ENCODE measurements around the gene GFRA4.

Gene GFRA4

DNA sequence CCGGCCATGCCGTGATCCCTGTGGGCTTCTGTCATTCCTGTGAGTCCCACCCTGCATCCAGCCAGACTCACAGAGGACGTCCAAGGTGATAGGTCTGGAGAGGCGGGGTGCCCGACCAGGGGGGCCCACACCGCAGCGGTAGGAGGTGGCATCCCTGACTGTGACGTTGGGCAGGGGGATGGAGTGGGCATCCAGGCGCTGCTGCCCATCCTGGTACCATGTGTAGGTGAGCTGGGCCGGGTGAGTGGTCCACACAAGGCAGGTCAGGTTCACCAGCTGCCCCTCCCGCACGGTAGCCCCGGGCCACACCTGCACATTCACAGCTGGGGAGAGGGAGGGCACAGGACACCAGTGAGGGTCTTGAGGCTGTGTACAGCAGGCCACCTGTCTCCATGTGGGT, 30.2 kb upstream of the GFRA4 start:
- no peak for DNase-seq (ENCODE audit: low read depth)

DNA sequence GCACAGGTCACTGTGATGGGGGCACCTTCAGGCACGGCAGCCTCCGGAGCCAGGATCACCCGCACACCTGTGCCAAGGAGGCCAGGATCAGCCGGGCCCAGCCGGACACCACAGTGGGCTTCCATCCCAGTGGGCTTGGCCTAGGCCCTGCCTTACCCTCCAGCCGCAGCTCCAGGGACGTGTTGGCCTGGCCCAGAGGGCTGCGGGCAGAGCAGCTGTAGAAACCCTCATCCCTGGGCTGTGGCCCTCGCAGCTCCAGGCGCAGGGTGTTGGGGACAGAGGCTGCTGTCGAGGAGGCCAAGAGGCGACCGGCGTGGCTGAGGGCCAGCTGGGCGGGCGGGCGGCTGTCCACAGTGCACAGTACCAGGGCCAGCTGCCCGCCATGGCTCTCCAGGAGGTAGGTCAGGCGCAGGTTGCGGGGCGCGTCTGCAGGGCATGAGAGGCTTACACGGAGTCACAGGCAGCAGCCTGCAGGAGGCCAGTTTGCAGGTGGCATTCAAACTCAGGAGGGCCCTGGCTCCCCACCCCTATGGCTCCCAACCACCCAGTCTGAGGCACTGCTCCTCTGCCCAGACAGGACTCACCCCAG, 29.6 kb upstream of the GFRA4 start:
- no peak for DNase-seq (ENCODE audit: low read depth)

DNA sequence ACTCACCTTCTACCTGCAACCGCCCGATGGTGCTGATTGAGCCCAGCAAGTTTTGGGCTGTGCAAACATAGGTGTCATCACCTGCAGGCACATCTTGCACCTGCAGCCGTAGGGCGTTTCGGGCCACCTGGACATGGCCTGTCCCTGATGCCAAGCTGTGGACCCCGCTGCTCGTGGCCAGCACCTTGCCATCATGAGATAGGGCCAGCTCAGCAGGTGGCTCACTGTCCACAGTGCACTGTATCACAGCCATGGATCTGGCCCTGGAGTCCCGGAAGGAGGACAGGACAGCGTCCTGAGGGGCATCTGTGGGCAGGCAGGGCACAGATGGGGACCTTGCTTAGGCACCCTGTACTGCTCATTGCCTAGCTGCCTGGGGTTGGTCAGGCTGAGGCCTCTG, 28.7 kb upstream of the GFRA4 start:
- no peak for DNase-seq (ENCODE audit: low read depth)

DNA sequence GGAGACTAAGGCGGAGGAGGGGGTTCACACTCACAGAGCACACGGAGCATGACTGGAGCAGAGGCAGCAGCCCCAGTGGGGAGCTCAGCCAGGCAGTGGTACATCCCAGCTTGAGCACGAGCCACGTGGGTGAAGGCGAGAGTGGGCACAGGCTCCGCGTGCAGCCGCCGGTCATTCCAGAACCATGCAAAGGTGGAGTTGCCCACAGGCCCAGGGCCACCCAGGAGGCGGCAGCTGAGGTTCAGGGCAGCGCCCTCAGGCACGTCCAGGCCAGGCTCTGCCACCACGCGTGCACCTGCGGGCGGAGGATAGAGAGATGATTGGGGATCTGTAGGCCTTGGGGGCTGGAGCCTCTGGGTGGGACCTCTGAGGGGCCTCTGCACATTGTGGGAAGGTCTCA, 28.1 kb upstream of the GFRA4 start:
- no peak for DNase-seq (ENCODE audit: low read depth)

DNA sequence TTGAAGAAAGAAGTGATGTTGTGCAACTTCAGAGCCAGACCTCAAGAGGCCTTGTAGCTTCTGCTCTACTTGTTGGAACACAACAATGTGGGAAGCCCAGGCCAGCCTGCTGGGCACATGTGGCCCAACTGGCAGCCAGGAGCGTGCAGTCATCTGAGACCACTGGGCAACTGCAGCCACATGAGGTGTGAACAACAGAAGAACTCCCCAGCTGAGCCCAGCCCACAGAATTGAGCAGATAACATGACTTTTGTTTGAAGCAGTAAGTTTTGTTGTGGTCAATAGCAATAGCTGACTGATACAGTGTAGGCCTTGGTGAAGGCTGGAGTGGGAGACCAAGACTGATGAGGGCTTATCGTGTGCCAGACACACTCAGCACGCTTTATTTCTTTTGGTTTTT, 27.2 kb upstream of the GFRA4 start:
- no peak for DNase-seq (ENCODE audit: low read depth)

DNA sequence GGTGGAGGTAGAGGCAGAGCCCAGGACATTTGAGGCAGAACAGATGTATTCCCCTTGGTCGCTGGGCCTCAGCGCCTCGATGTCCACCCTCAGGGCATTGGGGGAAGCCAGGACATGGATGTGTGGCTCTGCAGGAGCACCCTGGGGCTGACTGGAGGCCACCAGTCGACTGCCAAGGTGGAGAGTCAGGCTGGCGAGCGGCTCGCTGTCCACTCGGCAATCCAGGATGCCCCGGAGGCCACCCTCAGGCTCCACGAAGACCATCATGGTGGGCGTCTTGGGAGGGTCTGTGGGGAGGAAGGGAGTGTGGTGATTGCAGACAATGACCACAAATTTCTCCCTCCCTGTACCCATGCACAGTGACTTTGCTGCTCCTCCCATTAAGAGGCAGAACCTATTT, 26.8 kb upstream of the GFRA4 start:
- DNase-seq (ENCODE audit: low read depth): no peak

DNA sequence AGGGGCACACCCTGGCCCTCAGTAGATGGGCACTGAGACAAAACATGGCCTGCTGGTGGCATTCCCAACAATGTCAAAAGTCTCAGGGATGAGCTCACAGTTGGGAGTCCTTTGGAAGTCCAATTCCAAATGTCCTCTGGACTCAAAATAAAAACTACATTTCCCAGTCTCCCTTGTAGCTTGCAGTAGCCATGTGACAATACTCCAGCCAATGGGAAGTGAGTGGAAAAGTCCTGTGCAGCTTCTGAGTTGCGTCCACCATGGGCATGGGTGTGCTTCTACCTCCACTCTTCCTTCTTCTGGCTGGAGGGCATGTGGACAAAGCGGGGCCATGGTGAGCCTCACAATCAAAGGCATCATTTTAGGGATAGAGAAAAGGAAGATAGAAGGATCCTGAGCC, 24.5 kb upstream of the GFRA4 start:
- DNase-seq (ENCODE audit: low read depth): no peak

DNA sequence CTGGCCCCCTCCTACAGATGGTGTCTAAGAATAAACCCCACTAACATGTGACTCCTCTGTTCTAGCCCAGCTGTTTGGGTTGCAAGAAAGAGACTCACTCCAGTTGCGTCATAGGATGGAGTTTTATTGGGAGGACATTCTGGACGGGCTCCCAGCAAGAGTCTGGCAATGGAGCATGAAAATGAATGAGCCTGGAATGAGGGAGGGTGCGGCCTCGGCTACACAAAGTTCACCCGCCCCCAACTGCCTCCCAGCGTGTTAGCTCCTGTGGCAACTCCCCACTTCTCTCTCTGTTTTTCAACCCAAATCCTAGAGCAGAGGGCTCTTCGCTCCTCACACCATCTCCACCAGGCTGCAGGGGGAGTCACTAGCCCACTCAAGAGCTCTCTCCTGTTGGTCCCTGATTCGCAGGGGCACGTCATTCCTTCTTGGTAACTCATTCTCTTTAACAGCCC, 23.7 kb upstream of the GFRA4 start:
- no peak for DNase-seq (ENCODE audit: low read depth)

DNA sequence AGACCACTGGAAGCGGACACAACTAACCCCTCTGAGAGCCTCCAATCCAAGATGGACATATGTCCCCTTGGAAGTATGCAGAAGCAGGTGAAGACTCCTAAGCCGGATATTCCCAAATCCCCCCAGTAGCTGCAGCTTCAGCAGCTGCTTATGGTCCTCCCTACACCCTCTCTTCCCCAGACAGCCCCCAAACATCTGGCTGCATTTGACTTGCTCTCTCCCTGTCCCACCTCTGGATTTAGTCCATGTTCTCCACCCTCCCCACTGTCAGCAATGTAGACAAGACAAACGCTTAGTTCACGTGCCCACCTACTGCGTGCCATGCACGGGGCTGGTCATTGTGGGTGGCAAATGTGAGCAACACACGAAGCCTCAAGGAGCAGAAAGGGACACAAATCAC, 23.2 kb upstream of the GFRA4 start:
- no peak for DNase-seq (ENCODE audit: low read depth)

DNA sequence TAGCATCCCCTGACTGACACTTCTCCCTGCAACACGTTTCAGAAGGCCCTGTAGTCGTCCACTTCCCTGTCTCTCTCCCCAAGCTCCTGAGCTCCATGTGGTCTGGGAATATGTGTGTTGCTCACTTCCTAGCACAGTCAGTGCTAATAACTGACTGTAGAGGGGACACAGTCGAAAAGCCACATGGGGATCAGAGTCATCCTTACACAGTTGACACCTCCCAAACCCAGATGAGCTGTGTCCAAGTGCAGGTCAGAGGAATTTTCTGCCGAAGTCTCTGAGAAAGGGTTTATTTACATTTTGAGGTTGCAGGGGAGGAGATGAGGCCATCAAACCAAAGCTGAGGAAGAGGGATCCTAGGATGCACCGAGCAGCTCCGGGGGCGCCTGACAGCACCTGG, 22.1 kb upstream of the GFRA4 start:
- no peak for DNase-seq (ENCODE audit: low read depth)

DNA sequence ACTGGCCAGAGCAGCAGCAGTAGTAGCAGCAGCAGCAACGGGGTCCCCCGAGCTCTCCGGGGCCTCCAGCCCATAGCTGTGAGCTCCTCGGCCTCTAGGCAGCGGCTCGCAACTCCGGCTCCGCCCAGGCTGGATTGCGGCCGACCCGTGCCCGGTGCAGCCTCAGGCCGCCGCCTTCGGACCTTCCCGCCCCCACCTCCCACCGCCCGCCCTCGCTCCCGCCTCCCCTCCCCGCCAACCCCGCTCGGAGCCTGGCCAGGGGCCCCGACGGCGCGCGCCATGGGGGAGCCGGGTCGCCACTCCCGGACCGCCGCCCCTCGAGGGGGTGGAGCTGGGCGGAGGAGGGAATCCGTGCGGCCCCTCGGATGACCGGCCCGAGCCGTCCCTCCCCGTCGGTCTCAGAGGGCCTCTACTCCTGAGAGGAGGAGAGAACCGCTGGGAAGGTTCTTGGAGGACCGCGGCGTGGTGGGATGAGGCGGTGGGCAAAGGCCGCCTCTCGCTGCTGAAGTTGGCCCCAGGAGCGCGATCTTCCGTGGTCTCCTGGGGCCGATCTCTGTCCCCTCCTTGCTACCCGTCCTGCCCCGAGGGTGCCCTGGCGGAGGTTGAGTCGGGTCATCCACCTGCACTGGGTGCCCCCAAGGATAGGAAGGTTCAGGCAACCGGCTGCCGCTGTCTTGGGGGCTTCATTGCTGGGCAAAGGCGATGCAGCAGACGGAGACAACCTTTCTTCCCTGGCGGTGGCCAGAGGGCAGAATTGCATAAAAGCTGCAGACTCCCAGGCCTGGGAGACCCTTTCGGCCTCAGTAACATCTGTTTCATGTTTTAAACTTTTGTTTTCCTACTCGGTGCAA, 19.0 kb upstream of the GFRA4 start, which contains the start of gene ADAM33:
TSS of gene ADAM33 (minus strand) at position 80 of the 851 bp plus-strand sequence. CDS start at position 74, 6 bp downstream.
- no peak for DNase-seq (ENCODE audit: low read depth)

DNA sequence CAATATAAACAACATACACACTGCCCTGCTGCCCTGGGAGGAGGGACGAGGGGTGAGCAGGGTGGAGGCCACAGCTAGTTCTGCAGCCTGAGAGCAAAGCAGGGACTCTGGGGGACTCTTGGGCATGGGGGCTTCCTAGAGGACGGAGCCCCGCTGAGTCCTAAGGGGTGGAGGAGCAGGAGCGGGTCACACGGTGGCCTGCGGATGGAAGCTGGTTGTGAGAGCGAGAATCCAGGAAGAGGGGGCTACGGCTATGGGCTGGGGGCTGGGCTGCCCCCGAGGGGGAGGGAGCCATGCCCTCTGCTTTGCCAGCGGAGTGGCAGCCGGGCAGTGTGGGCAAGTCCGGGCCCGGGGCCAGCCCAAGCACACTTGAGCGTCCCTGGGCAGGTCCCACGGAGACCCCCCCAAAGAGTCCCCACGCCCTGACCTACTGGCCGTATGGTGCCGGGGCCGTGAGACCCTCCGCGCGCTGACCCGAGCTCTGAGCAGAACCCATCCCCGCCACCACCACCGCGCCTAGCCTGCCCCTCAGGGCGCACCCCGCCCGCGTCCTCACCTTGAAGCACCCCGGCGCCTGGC, 18.2 kb upstream of the GFRA4 start:
- DNase-seq (ENCODE audit: low read depth): no peak

DNA sequence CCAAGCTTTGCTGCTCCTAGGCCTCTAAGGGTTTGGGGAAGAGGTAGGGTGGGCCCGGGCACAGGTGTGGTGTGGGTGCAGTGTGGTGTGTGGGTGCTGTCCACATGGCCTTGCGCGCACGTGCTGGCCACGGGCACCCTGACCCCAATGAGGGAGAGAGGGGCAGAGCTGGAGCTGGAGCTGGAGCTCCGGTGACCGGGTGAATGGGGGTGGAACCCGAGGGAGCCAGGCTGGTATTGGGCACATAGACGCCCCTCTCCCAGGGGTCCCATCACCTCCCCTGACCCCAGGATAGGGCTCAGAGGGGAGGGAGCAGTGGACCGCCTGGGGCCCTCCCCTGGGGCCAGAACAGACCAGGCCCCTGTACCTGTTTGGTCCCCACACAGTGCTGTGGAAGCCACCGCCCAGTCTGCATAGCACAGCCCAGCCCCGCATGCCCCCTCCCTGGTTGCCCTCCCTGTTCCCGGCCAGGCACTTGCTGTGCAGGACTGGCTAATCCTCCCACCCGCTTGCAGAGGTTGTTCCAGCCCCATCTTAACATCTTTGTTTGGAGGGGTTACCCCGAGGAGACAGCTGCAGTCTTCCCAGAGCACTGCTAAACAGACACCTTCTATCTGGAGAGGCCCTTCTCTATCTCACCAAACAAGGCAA, 17.6 kb upstream of the GFRA4 start:
- no peak for DNase-seq (ENCODE audit: low read depth)

DNA sequence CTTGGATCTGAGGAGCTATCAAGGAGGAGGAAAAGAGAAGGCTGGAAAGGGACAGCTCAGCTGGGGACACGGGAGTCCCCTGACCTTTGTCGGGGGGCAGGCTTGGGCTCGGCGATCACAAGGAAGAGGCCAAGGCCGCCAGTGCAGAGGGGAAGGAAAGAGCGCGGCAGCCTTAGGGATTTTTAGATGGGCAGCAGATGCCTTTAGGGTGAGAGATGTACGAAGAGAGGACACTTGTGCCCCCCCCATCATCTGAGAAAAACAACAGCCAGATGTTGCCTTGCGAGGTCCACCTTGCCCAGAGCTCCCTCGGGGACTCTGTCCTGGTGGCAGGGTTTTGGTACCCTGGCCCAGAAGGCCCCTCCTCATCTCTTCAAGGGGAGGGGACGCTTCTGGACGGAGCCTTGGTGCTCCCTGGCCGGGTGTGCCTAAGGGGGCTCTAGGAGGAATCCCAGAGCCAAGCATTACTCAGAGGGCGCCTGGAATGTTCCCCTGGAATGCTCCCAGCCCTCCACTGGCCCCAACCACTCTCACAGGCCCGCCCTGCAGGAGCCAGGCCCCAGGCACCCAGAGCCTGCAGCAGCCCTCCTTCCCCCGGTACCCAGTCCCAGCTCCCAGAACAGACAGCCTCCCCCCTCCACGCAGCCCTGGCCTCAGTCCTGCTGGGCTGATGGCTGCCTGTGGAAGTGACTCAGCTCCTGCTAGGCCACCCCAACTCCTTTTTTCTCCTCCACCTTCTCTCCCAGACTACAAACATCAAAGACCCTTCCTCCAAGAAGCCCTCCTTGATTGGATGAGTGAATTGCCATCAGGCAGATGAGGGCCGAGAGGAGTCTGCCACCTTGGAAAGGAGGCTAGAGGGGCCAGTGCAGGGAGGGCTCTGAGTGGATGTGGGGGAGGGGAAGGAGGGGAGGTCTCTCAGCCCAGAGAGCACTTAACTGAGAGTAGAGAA, 16.8 kb upstream of the GFRA4 start:
- DNase-seq (ENCODE audit: low read depth): no peak

DNA sequence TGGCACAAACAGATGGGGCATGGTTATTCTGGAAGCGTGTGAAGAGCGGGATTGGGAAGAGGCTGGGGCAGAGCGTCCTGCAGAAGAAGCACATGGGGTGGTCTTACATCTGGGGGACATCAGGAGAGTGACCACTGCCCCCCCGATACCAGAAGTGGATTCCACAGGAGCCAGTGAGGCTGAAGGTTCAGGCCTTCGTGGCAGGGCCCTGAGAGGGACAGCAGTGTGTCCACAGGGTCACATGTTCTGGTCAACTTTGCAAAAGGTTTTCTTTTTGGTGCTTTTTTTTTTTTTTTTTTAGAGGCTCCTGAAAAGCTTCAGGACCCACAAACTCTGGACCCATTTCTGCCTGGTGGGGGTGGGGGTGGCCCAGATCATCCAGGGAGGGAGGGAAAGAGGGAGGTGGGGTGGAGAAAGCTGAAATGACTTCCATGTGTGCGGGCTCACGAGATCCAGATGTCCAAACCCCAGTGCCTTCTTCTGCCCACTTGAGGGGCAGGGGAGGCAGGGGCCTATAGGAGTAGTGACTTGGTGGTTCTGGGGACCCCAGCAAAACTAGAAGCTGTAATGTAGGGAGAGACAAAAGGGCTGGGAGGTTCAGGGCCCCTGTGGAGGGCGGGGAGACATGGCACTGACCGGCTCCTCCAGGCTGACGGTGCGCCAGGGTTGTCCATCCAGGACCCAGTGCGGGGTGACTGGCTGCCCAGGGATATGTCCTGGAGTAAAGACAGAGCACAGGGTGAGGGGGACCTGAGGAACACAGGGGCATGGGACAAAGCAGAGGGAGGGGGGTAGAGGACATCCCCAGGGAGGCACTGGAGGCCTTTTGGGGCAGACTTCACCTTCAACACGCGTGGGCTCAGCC, 15.9 kb upstream of the GFRA4 start:
- no peak for DNase-seq (ENCODE audit: low read depth)

DNA sequence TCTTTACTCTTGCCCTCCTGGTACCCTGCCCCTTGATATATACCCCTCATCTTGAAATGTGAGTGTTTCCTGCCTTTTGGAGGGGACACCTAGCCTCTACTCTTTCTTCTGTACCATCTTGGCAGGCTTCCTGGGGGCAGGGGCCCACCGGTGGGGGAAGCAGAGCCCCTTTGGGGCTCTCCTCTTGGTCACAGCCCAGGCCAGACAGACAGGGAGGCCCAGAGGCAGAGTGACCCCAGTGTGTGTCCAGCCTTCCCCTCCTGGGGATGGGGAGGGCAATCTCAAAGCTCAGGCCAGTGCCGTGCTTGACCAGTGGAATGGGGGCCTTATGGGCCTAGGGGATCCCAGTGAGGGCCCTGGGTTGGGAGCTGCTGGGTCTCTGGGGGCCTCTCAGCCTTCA, 15.0 kb upstream of the GFRA4 start:
- no peak for DNase-seq (ENCODE audit: low read depth)

DNA sequence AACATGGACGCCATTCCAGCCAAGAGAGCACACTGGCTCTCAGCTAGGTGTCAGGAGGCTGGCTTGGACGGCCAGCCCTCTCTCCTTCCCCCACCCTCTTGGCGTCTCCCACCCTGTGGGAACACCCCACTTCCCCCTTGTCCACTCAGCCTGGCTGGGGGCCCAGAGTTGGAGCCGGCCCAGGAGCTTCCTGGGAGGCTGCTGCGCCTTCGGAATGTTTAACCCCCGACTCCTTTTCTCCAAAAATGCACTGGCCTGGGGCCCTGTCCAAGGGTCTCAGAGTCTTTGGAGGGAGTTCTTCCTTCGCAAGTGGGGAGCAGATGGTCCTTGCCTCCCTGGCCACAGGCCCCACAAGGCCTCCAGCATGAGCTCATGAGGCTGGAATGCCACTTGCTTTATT, 14.5 kb upstream of the GFRA4 start:
- DNase-seq (ENCODE audit: low read depth): no peak

DNA sequence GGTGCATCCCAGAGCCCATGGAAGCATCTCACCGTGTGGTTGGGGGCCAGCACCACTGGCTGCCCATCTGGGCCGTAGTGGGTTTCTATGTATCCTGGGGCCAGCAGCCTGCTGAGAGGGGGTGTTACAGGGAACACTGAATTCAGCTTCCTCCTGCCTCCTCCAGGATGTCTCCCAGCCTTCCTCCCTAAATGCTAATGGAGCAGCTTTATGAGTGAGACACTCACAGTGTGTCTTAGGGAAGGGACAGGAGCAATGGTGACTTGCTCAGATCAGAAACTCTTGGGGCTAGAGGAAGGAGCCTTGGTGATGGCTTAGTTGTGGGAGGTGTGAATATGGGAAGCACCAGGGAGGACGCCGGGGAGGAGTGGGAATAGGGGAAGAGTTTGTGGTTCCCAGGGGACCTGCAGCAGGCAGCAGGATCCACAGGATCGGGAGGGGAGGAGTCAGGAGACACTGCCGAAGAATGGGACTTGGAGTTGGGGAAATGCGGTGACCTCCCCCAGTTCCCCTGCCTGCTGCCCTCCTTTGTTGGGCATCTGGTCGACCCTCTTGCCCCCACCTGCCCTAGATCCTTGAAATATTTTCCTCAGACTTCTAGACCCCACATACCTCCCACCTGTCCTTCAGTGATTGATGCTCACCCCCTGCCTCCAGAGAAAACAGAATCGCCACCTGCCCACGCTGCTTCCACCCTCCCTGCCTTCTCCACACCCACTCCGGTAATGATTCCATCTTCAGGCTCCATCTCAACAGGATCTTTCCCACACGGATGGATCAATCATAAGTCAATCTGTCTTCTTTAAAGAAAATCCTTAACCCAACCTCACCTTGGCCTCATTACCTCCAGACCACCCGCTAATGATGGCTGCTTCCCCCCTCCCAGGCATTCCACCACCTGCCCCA, 12.0 kb upstream of the GFRA4 start:
- DNase-seq (ENCODE audit: low read depth): no peak

DNA sequence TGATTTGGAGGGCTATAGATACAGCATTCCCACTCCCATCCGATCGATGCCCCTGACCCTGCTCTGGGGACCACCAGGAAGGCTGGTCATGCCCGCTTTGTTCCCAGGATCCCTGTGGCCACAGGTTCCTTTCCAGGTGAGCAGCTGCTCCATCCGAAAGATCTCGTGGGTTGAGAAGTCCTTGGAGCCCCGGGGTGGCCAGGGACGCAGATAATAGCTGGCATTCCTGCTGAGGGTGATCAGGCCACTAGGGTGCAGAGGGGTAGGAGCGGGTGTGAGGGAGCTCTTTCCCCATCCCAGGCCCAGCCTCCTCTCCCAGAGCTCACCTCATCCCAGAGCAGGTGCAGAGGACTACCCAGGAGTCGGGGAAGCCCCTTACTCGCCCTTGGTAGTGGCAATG, 11.2 kb upstream of the GFRA4 start:
- no peak for DNase-seq (ENCODE audit: low read depth)
